SK-N-SH (cell line): Measurements from ENCODE around the gene ZDHHC6. TPM values are rescaled to one million over a fixed set of nuclear protein-coding genes. Genes with fewer than 3 reads are reported as not detected.

ENCODE experiments used
- CTCF ChIA-PET: fragments of 300-600, 350-600 bp; formaldehyde crosslinking; extraction: SDS; loops from one replicate; lab custom pipeline; 2021; lab: Yijun Ruan, JAX
- POLR2A ChIA-PET: fragments of 350-600 bp; sonication (Branson Sonifier 250); formaldehyde crosslinking; extraction: SDS; loops from one replicate; lab custom pipeline; 2020; ENCODE audit warnings: antibody characterized with exemption, inconsistent platforms; lab: Yijun Ruan, JAX
- DNase-seq: peaks from one replicate; pipeline ENCODE4 v3.0.0; 2012
- H2AFZ ChIP-seq: fragments of 200-600 bp; sonication (generic); 2 replicates; pipeline ENCODE4 v1.8.1; 2016; ENCODE audit warnings: antibody characterized with exemption, mild to moderate bottlenecking, low read depth
- H3F3A ChIP-seq: fragments of 200-600 bp; sonication (generic); replicated peaks from 2 replicates; pipeline ENCODE3; 2016; ENCODE audit warnings: antibody characterized with exemption, mild to moderate bottlenecking; ENCODE audit not compliant: insufficient read depth
- H3K27ac ChIP-seq, 2 experiments: fragments of 200-500 bp in 1 of 2; fragments of 200-600 bp in 1 of 2; sonication (Bioruptor generic) in 1 of 2; sonication (generic), shearing (Covaris generic) in 1 of 2; 2 replicates each; pipeline versions ENCODE4 v1.5.1 to v1.6.1; 2014 to 2016; ENCODE audit warnings: low read depth in 2 of 2, inconsistent platforms in 1 of 2, low read length in 1 of 2, mild to moderate bottlenecking in 1 of 2, mixed read lengths in 1 of 2
- H3K27me3 ChIP-seq: fragments of 200-600 bp; sonication (generic), shearing (Covaris generic); 2 replicates; pipeline ENCODE4 v1.6.1; 2016; ENCODE audit warnings: mixed run types; ENCODE audit not compliant: insufficient read depth
- H3K36me3 ChIP-seq, 2 experiments: fragments of 200-500 bp in 1 of 2; fragments of 200-600 bp in 1 of 2; sonication (Bioruptor generic) in 1 of 2; sonication (generic) in 1 of 2; replicated peaks in 1 of 2; 2 replicates each; pipeline versions ENCODE3 to v1.5.1; 2014 to 2016; ENCODE audit warnings: low read length in 1 of 2, mild to moderate bottlenecking in 1 of 2; ENCODE audit not compliant: insufficient read depth in 2 of 2, control insufficient read depth in 1 of 2
- H3K4me1 ChIP-seq, 2 experiments: fragments of 200-500 bp in 1 of 2; fragments of 200-600 bp in 1 of 2; sonication (Bioruptor generic) in 1 of 2; sonication (generic), shearing (Covaris generic) in 1 of 2; 2 replicates each; pipeline versions ENCODE4 v1.5.1 to v1.6.1; 2014 to 2016; ENCODE audit warnings: low read depth in 1 of 2, low read length in 1 of 2, mixed run types in 1 of 2; ENCODE audit not compliant: insufficient read depth in 2 of 2, control insufficient read depth in 1 of 2
- H3K4me2 ChIP-seq: fragments of 200-600 bp; sonication (generic), shearing (Covaris generic); 2 replicates; pipeline ENCODE4 v1.6.1; 2017; ENCODE audit warnings: mixed run types
- H3K4me3 ChIP-seq, 2 experiments: fragments of 200-500 bp in 1 of 2; fragments of 200-600 bp in 1 of 2; sonication (Bioruptor generic) in 1 of 2; sonication (generic), shearing (Covaris generic) in 1 of 2; 2 replicates each; pipeline versions ENCODE4 v1.5.1 to v1.8.1; 2014 to 2016; ENCODE audit warnings: low read depth in 2 of 2, inconsistent platforms in 1 of 2, low read length in 1 of 2, mild to moderate bottlenecking in 1 of 2, mixed read lengths in 1 of 2, moderate library complexity in 1 of 2
- H3K79me2 ChIP-seq: fragments of 200-600 bp; sonication (generic); 2 replicates; pipeline ENCODE4 v1.8.1; 2017; ENCODE audit warnings: mild to moderate bottlenecking; ENCODE audit not compliant: insufficient read depth
- H3K9ac ChIP-seq: fragments of 200-600 bp; sonication (generic); 2 replicates; pipeline ENCODE4 v1.6.1; 2017; ENCODE audit warnings: mixed run types
- H3K9me2 ChIP-seq: fragments of 200-600 bp; sonication (generic); 2 replicates; pipeline ENCODE4 v1.6.1; 2017; ENCODE audit warnings: mixed run types
- H3K9me3 ChIP-seq: fragments of 200-600 bp; sonication (generic); 2 replicates; pipeline ENCODE4 v1.6.1; 2017; ENCODE audit warnings: mixed run types, mild to moderate bottlenecking, moderate library complexity
- H4K20me1 ChIP-seq: fragments of 200-600 bp; sonication (generic); 2 replicates; pipeline ENCODE4 v1.6.1; 2017; ENCODE audit warnings: mild to moderate bottlenecking, mixed run types; ENCODE audit not compliant: insufficient read depth
- CHD2 ChIP-seq: fragments of 150-350 bp; IDR thresholded peaks from 2 replicates; pipeline ENCODE4 v1.6.1; 2018; ENCODE audit warnings: low read length; ENCODE audit not compliant: partially characterized antibody
- ELF1 ChIP-seq: IDR thresholded peaks from 2 replicates; pipeline ENCODE4 v1.4.0; 2012
- GABPA ChIP-seq: IDR thresholded peaks from 2 replicates; pipeline ENCODE4 v1.4.0; 2012; ENCODE audit warnings: low read depth, mild to moderate bottlenecking
- MEF2A ChIP-seq: IDR thresholded peaks from 2 replicates; pipeline ENCODE4 v1.4.0; 2012; ENCODE audit warnings: low read depth, borderline replicate concordance
- POLR2AphosphoS5 ChIP-seq: IDR thresholded peaks from 2 replicates; pipeline ENCODE4 v1.6.1; 2012; ENCODE audit warnings: low read depth, low read length
- RCOR1 ChIP-seq: fragments of 150-350 bp; IDR thresholded peaks from 2 replicates; pipeline ENCODE4 v1.6.1; 2017; ENCODE audit warnings: antibody characterized with exemption, low read length
- RFX5 ChIP-seq: IDR thresholded peaks from 2 replicates; pipeline ENCODE4 v1.6.1; 2012; ENCODE audit warnings: mild to moderate bottlenecking, improper control_type of control experiment, low read length
- SMC3 ChIP-seq: IDR thresholded peaks from 2 replicates; pipeline ENCODE4 v1.6.1; 2012; ENCODE audit warnings: low read depth, low read length, improper control_type of control experiment
- TCF12 ChIP-seq: IDR thresholded peaks from 2 replicates; pipeline ENCODE4 v1.4.0; 2012
- TEAD4 ChIP-seq: IDR thresholded peaks from 2 replicates; pipeline ENCODE4 v1.4.0; 2012; ENCODE audit warnings: mild to moderate bottlenecking, borderline replicate concordance; ENCODE audit not compliant: insufficient read depth
- WGBS: methylation state at CpG from one replicate; pipeline ENCODE4 v1.1.6; 2017; ENCODE audit warnings: low lambda C conversion rate; 5-methylcytosine and 5-hydroxymethylcytosine counted together
- polyA plus RNA-seq, 3 experiments: library from polyadenylated mRNA; depleted of rRNA; stranded (reverse); fragments of >200 nt; gene quantifications; 2 replicates each; pipeline ENCODE4 v1.2.3, GENCODE V29; 2012
- TF ChIP-seq, protein P1 (sequence below): IDR thresholded peaks from 2 replicates; pipeline ENCODE4 v1.6.1; 2012; ENCODE audit warnings: mild to moderate bottlenecking, low read depth, low read length, moderate library complexity
- TF ChIP-seq, protein P2 (sequence below): IDR thresholded peaks from 2 replicates; pipeline ENCODE4 v1.4.0; 2012; ENCODE audit warnings: low read depth
- TF ChIP-seq, protein P3 (sequence below): IDR thresholded peaks from 2 replicates; pipeline ENCODE4 v1.4.0; 2012; ENCODE audit warnings: low read depth, borderline replicate concordance
- TF ChIP-seq, protein P4 (sequence below): fragments of 150-350 bp; IDR thresholded peaks from 2 replicates; pipeline ENCODE4 v1.6.1; 2016; ENCODE audit warnings: mild to moderate bottlenecking, low read depth, low read length

Gene ZDHHC6
- polyA plus RNA-seq, 1 of the 3 experiments (the other 2 are of a cell fraction), result 12.5 TPM

DNA sequence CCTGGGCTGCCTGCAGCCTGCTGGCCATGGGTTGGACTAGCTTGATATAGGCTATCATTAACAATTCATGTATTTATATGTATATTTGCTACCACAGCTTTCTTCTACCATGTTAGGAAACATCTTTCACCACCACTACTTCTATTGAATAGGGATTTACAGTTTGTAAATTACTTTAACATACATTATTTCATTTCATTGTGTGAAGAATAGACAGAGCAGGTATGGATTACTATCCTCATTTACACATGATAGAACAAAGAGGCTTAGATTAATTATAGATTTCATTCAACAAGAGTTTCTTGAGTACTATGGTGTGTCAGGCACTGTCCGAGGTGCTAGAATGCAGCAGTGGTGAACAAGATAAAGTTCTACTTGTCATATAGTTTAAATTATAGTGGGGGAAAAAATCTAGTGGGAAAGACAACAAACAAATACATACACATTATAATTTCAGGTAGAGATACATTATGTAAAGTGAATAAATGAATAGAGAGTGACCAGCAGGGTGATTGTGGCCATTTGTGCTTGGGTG is 20.9 kb upstream of the ZDHHC6 start:
- Histone ChIP-seq H3K4me2 (no peak overlapping the region), H2AFZ (no peak overlapping the region), H3K79me2 (no peaks in the 10 kb centered on the region), H3K9me3 (no peaks in the 10 kb centered on the region), H3K27me3 (no peaks in the 10 kb centered on the region), H4K20me1 (no peaks in the 10 kb centered on the region), H3K4me1 (peaks cover 0 to 2% of the 10 kb centered on the region in 2 experiments; a peak in 1 of 4 replicates), H3K9ac (no peak overlapping the region), H3K4me3 (no peak overlapping the region), H3F3A (no peaks in the 10 kb centered on the region), H3K27ac (no peak overlapping the region), H3K9me2 (no peaks in the 10 kb centered on the region), H3K36me3 (peaks cover 38 to 39% of the 10 kb centered on the region in 2 experiments)
- ChIA-PET POLR2A (no interaction called here), CTCF (interaction anchor here (1.0 to 1.3 kb wide), 3 partner anchors 14 to 1054 kb away, joined by 3 to 4 read pairs (median 3); no protein-coding TSS in a partner anchor)
- WGBS, result 94% methylated on average over 1 of the region's 1 CpG
- DNase-seq, result no peak
- TF ChIP-seq, protein P1, sequence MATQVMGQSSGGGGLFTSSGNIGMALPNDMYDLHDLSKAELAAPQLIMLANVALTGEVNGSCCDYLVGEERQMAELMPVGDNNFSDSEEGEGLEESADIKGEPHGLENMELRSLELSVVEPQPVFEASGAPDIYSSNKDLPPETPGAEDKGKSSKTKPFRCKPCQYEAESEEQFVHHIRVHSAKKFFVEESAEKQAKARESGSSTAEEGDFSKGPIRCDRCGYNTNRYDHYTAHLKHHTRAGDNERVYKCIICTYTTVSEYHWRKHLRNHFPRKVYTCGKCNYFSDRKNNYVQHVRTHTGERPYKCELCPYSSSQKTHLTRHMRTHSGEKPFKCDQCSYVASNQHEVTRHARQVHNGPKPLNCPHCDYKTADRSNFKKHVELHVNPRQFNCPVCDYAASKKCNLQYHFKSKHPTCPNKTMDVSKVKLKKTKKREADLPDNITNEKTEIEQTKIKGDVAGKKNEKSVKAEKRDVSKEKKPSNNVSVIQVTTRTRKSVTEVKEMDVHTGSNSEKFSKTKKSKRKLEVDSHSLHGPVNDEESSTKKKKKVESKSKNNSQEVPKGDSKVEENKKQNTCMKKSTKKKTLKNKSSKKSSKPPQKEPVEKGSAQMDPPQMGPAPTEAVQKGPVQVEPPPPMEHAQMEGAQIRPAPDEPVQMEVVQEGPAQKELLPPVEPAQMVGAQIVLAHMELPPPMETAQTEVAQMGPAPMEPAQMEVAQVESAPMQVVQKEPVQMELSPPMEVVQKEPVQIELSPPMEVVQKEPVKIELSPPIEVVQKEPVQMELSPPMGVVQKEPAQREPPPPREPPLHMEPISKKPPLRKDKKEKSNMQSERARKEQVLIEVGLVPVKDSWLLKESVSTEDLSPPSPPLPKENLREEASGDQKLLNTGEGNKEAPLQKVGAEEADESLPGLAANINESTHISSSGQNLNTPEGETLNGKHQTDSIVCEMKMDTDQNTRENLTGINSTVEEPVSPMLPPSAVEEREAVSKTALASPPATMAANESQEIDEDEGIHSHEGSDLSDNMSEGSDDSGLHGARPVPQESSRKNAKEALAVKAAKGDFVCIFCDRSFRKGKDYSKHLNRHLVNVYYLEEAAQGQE, result peak; percentile 90
- no peak for TF ChIP-seq TEAD4

DNA sequence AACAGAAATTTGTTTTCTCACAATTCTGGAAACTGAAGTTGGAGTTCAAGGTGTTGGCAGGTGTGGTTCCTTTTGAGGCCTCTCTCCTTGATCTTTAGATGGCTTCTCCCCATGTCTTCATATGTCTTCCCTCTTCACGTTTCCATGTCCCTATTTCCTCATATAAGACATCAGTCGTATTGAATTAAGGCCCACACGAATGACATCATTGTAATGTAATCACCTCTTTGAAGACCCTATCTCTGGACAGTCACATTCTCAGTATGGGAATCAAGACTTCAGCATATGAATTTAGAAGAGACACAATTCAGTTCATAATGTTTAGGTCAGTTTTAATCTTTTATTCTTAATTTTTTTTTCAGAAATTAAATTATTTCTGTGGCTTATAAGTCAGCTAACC is 20.1 kb upstream of the ZDHHC6 start:
- Histone ChIP-seq H3K4me3 (no peak overlapping the region), H3K4me2 (no peak overlapping the region), H3K27ac (no peak overlapping the region), H3K4me1 (no peaks in the 10 kb centered on the region), H3K9ac (no peak overlapping the region), H3K27me3 (no peaks in the 10 kb centered on the region), H4K20me1 (no peaks in the 10 kb centered on the region), H3K36me3 (peaks cover 39 to 40% of the 10 kb centered on the region in 2 experiments), H3F3A (no peaks in the 10 kb centered on the region), H3K79me2 (no peaks in the 10 kb centered on the region), H2AFZ (no peak overlapping the region), H3K9me2 (no peaks in the 10 kb centered on the region), H3K9me3 (no peaks in the 10 kb centered on the region)
- WGBS, result 95% methylated on average over 3 of the region's 3 CpGs
- ChIA-PET POLR2A (no interaction called here), CTCF (interaction anchor here (1.0 to 1.3 kb wide), 3 partner anchors 13 to 1055 kb away, joined by 3 to 4 read pairs (median 3); no protein-coding TSS in a partner anchor)
- TF ChIP-seq POLR2AphosphoS5, result no peak
- TF ChIP-seq, protein P2, sequence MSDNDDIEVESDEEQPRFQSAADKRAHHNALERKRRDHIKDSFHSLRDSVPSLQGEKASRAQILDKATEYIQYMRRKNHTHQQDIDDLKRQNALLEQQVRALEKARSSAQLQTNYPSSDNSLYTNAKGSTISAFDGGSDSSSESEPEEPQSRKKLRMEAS, result no peak
- TF ChIP-seq, protein P3, sequence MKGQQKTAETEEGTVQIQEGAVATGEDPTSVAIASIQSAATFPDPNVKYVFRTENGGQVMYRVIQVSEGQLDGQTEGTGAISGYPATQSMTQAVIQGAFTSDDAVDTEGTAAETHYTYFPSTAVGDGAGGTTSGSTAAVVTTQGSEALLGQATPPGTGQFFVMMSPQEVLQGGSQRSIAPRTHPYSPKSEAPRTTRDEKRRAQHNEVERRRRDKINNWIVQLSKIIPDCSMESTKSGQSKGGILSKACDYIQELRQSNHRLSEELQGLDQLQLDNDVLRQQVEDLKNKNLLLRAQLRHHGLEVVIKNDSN, result no peak
- TF ChIP-seq CHD2, result no peak
- TF ChIP-seq TEAD4, result no peak
- TF ChIP-seq RCOR1, result no peak
- TF ChIP-seq, protein P4, sequence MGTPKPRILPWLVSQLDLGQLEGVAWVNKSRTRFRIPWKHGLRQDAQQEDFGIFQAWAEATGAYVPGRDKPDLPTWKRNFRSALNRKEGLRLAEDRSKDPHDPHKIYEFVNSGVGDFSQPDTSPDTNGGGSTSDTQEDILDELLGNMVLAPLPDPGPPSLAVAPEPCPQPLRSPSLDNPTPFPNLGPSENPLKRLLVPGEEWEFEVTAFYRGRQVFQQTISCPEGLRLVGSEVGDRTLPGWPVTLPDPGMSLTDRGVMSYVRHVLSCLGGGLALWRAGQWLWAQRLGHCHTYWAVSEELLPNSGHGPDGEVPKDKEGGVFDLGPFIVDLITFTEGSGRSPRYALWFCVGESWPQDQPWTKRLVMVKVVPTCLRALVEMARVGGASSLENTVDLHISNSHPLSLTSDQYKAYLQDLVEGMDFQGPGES, result no peak
- TF ChIP-seq TCF12, result no peak
- TF ChIP-seq, protein P1, result no peak
- TF ChIP-seq SMC3, result no peak
- no peak for TF ChIP-seq GABPA
- no peak for TF ChIP-seq MEF2A
- TF ChIP-seq RFX5, result no peak
- TF ChIP-seq ELF1, result no peak
- DNase-seq, result no peak
